Measurements from ENCODE around the gene TMEM238.

GRCh38 chr19:55419103-55419502 is 35.0 kb upstream of the TMEM238 start:
- no peak for TF ChIP-seq BHLHE40 (IDR thresholded peaks at IDR 0.05; ENCODE audit: borderline replicate concordance)
- no peak for TF ChIP-seq FOXK2 (IDR thresholded peaks at IDR 0.05)
- TF ChIP-seq NFRKB (IDR thresholded peaks at IDR 0.05): no peak
- no peak for TF ChIP-seq L3MBTL2 (conservative IDR thresholded peaks at IDR 0.05)
- no peak for TF ChIP-seq SUZ12 (IDR thresholded peaks at IDR 0.05)
- no peak for TF ChIP-seq TARDBP (IDR thresholded peaks at IDR 0.05)
- no peak for TF ChIP-seq SP1 (IDR thresholded peaks at IDR 0.05)
- no peak for TF ChIP-seq PKNOX1 (IDR thresholded peaks at IDR 0.05)
